Measurements from ENCODE around the gene CDKAL1. TPM values are rescaled to one million over a fixed set of nuclear protein-coding genes. Genes with fewer than 3 reads are reported as not detected.

Gene CDKAL1
- total and polyA plus RNA-seq, 2 of the 13 experiments (the other 11 are each of a cell fraction or from before 2014, with no cell fraction given), result 9.5 to 27.7 TPM

GRCh38 chr6:20876561-20876960, 342.3 kb downstream of the CDKAL1 start:
- no peak overlapping the region for H3K4me3 ChIP-seq (replicated peaks in 1 of 3; ENCODE audit: insufficient read depth in 1 of 3, low read depth in 2 of 3, low read length in 3 of 3)
- no peak for DNase-seq (ENCODE audit: low spot score)
- in situ Hi-C loops (cut with HindIII; ENCODE audit: extremely low pct_ligation_motif_present, low pct_unique_long_range_greater_than_20kb), result loop anchor here (5.0 to 25.0 kb wide), 3 partner anchors 312 to 1061 kb away; no protein-coding TSS in a partner anchor
- POLR2A ChIA-PET, result interaction anchor here (1.2 to 2.0 kb wide), 2 partner anchors 10 to 717 kb away, joined by 3 to 14 read pairs; partner anchors contain the start of gene SOX4
- no peak overlapping the region for H3K27ac ChIP-seq (ENCODE audit: extremely low read length, insufficient read depth, low read length)
- CTCF ChIA-PET (ENCODE audit: low intra/inter-chr PET ratio, low total read pairs), result interaction anchor here (0.9 kb wide), 1 partner anchor 127 kb away, joined by 3 read pairs; no protein-coding TSS in a partner anchor
- H4K20me1 ChIP-seq (ENCODE audit: insufficient read depth, low read length), result no peaks in the 10 kb centered on the region
- ATAC-seq, result no peak
- FAIRE-seq, result no peak
- BruUV-seq (replicated peaks), result no TSS peak
- 95% methylated on average over 2 of the region's 2 CpGs for WGBS (ENCODE audit: low lambda C conversion rate)
- no peaks in the 10 kb centered on the region for H3K36me3 ChIP-seq (replicated peaks in 1 of 2; ENCODE audit: control insufficient read depth in 1 of 2, insufficient read depth in 2 of 2, low read length in 2 of 2)
- no peak overlapping the region for H2AFZ ChIP-seq (ENCODE audit: low read length)
- H3K9me3 ChIP-seq (ENCODE audit: low read length), result no peaks in the 10 kb centered on the region
- intact Hi-C loops (cut with micrococcal nuclease; ENCODE audit: unreplicated experiment), result loop anchor here (5.0 kb wide), 2 partner anchors 126 to 314 kb away; no protein-coding TSS in a partner anchor
- H3K4me2 ChIP-seq (ENCODE audit: low read depth, low read length), result no peak overlapping the region
- H3K79me2 ChIP-seq (ENCODE audit: insufficient read depth, low read length), result no peaks in the 10 kb centered on the region
- H3K27me3 ChIP-seq (ENCODE audit: control insufficient read depth in 1 of 2, insufficient read depth in 2 of 2, low read length in 2 of 2), result no peaks in the 10 kb centered on the region
- no peak overlapping the region for H3K9ac ChIP-seq (ENCODE audit: insufficient read depth, low read depth, low read length)
- peaks cover 56% of the 10 kb centered on the region for H3K4me1 ChIP-seq (ENCODE audit: insufficient read depth, low read length)
- TF ChIP-seq CEBPG (CRISPR knock-in tag; IDR thresholded peaks at IDR 0.05) (no peak), SOX5 (CRISPR knock-in tag; IDR thresholded peaks at IDR 0.05; ENCODE audit: borderline replicate concordance) (no peak), ZNF180 (CRISPR knock-in tag; IDR thresholded peaks at IDR 0.05; ENCODE audit: borderline replicate concordance, low read depth) (no peak), SMAD9 (CRISPR knock-in tag; IDR thresholded peaks at IDR 0.05) (no peak), ZNF296 (CRISPR knock-in tag; conservative IDR thresholded peaks at IDR 0.05) (no peak), ZNF18 (CRISPR knock-in tag; IDR thresholded peaks at IDR 0.05; ENCODE audit: insufficient replicate concordance) (no peak), ZNF12 (CRISPR knock-in tag; IDR thresholded peaks at IDR 0.05) (no peak), ZFX (CRISPR knock-in tag; IDR thresholded peaks at IDR 0.05; ENCODE audit: low read depth) (no peak), GMEB2 (CRISPR knock-in tag; IDR thresholded peaks at IDR 0.05; ENCODE audit: low read depth) (no peak), CAMTA2 (CRISPR knock-in tag; IDR thresholded peaks at IDR 0.05; ENCODE audit: borderline replicate concordance) (no peak), ZNF280B (CRISPR knock-in tag; IDR thresholded peaks at IDR 0.05; ENCODE audit: borderline replicate concordance) (no peak), GRHL1 (CRISPR knock-in tag; conservative IDR thresholded peaks at IDR 0.05) (no peak), REXO4 (CRISPR knock-in tag; IDR thresholded peaks at IDR 0.05; ENCODE audit: borderline replicate concordance) (no peak)
